ENCODE data around the gene BLID. TPM values are rescaled to one million over a fixed set of nuclear protein-coding genes. Genes with fewer than 3 reads are reported as not detected.

Gene BLID
- total and polyA plus RNA-seq, 8 donors: 0.55 to 0.79 TPM; not detected in 6

DNA sequence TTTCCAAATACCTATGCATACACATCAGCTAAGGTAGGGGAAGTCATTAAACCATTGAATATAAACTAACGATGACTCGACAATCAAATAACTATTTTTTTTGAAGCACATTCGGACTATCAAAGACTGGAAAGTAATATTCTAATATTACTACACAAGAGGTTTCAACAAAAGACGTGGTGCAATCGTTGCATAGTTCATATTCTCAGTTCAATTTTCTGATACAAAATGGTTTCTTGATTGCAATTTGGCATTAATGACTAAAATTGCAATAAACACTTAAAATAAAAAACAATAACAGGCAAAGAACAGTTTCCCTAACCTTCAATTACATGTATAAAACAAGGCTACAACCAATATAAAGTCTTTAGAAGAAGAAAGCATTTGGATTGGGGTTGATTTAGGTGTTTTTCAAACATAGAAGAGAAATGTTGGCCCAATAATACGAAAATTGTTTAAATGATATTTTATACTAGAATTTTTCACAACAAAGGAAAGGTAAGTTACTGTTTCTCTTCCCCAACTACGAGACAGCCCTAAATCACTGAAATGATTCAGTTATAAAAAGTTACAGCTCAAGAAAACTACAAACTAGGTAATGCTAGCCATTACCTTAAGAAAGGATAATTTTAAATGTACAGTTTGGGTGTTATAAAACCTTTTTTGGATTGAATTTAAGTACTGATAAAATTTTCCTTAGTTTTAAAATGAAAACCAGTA is 17.6 kb downstream of the BLID start:
- H3K27ac ChIP-seq: no peak overlapping the region
- no peaks in the 10 kb centered on the region for H3K36me3 ChIP-seq
- no peak for DNase-seq
- TF ChIP-seq, protein P1, sequence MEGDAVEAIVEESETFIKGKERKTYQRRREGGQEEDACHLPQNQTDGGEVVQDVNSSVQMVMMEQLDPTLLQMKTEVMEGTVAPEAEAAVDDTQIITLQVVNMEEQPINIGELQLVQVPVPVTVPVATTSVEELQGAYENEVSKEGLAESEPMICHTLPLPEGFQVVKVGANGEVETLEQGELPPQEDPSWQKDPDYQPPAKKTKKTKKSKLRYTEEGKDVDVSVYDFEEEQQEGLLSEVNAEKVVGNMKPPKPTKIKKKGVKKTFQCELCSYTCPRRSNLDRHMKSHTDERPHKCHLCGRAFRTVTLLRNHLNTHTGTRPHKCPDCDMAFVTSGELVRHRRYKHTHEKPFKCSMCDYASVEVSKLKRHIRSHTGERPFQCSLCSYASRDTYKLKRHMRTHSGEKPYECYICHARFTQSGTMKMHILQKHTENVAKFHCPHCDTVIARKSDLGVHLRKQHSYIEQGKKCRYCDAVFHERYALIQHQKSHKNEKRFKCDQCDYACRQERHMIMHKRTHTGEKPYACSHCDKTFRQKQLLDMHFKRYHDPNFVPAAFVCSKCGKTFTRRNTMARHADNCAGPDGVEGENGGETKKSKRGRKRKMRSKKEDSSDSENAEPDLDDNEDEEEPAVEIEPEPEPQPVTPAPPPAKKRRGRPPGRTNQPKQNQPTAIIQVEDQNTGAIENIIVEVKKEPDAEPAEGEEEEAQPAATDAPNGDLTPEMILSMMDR (IDR thresholded peaks at IDR 0.05): no peak
- no peak for ATAC-seq
- intact Hi-C loops (cut with DNase I): no loop called here
- H3K4me3 ChIP-seq: peak overlapping the region in 1 of 2 donors; percentile 21
- peaks cover 15 to 72% of the 10 kb centered on the region in 2 donors for H3K27me3 ChIP-seq
- H3K9me3 ChIP-seq: no peaks in the 10 kb centered on the region
- H3K4me1 ChIP-seq: peaks cover 0 to 11% of the 10 kb centered on the region in 2 donors

DNA sequence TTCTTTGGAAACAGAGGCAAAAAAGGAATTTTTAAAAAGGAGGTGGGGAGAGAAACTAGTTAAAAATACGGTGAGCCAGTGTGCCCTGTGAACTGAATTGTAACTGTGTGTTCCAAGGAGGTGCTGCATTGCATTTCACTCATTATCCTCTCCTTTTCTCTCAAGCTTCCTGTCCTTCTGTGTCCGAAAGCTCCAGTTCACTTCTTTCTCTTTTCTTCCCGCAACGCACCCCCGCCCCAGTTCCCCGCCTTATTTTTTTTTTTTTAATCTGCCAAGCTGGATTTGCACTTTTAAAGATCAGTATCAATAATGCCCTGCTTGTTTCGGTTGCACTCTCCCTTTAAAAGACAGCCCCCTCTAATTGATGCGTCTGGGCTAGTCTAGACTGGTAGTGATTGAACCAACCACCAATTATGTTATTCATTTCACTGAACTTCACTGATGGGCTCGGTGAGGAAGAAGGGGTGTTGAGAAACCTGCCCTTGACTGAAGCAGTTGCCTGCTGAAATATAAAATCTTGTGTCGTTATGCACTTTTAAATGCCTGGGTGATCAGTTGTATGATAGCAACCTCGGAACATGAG is 18.5 kb downstream of the BLID start:
- Histone ChIP-seq H3K9me3 (no peaks in the 10 kb centered on the region), H3K36me3 (no peaks in the 10 kb centered on the region), H3K4me3 (no peak overlapping the region), H3K27ac (no peak overlapping the region), H3K4me1 (peaks cover 0 to 11% of the 10 kb centered on the region in 2 donors), H3K27me3 (peaks cover 15 to 64% of the 10 kb centered on the region in 2 donors)
- TF ChIP-seq, protein P1 (IDR thresholded peaks at IDR 0.05): no peak
- no peak for ATAC-seq
- no peak for DNase-seq
- intact Hi-C loops (cut with DNase I): no loop called here

DNA sequence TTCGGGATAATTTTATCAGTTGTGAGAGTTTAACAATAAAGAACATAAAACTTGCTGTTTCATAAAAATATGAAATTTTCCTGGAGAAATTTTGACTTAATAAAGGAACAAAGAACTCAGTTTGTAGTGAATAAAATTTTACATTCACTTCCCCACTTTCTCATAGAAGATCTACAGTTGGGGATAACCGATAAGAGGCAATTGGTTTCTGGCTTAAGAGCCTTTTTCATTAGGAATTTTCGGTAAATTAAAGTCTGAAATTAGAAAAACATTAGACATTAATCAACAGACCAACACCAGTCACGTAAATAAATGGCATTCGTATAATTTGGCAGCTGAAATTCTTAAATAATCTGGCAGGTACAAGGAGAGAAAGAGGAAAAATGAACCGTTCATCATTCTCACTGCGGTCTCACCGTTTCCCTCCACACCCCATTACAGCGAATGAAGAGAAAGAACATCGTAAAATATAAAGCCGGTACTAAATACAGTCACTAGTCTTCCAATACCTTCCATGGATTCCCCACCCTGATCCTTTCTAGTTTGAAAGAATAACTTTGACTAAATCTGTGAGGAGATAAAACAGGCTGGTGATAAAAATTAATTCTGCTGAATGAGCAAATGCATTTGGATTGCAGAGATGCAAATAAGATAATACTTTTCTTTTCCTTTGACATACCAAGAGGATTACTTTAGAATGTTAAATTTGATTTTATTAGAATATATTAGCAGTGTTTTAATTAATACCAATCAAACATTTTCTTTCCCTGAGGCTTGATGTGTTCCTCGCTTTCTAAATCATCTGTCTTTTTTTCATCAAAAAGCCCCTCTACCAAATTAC is 19.5 kb downstream of the BLID start:
- no peaks in the 10 kb centered on the region for H3K9me3 ChIP-seq
- ATAC-seq: no peak
- intact Hi-C loops (cut with DNase I): no loop called here
- H3K4me1 ChIP-seq: peaks cover 0 to 10% of the 10 kb centered on the region in 2 donors
- H3K4me3 ChIP-seq: no peak overlapping the region
- TF ChIP-seq, protein P1 (IDR thresholded peaks at IDR 0.05): no peak
- no peak for DNase-seq
- H3K36me3 ChIP-seq: no peaks in the 10 kb centered on the region
- H3K27ac ChIP-seq: no peak overlapping the region
- H3K27me3 ChIP-seq: peaks cover 15 to 54% of the 10 kb centered on the region in 2 donors

DNA sequence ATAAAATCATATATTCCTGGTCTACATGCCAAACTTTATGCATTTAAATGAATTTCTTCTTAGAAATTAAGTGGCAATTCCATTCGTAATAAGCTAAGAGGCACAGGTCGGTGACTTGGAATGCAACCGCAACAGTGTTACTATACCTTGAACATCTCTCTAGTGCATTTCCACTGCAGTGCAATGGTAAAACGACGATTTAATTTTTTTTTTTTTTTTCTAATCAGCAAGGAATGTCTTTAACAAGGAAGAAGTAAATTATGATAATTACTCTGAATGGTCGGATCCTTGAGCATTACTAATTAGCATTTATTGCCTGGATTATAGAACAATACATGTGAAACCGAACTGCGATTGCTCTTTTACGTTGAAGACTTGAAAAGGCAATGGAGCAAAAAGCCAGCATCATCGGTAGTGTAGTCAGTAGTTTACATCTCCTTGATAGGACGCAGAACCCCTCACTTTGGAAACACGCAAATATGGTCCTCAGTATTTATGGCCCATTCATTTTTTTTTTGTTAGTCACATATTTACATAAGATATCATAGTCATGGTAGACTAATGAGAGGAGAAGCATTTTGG is 20.2 kb downstream of the BLID start:
- Histone ChIP-seq H3K4me1 (peaks cover 0 to 3% of the 10 kb centered on the region in 2 donors), H3K9me3 (no peaks in the 10 kb centered on the region), H3K27me3 (peaks cover 11 to 46% of the 10 kb centered on the region in 2 donors), H3K36me3 (no peaks in the 10 kb centered on the region), H3K4me3 (no peak overlapping the region), H3K27ac (no peak overlapping the region)
- intact Hi-C loops (cut with DNase I): no loop called here
- TF ChIP-seq, protein P1 (IDR thresholded peaks at IDR 0.05): no peak
- no peak for DNase-seq
- no peak for ATAC-seq
